ENCODE measurements around the gene FRMD6.

The FRMD6 gene

GRCh38 chr14:51774209-51774608 is 122.5 kb downstream of the FRMD6 start:
- FAIRE-seq (no peak), DNase-seq (ENCODE audit: low spot score) (no peak)

GRCh38 chr14:51776102-51776894 is 124.6 kb downstream of the FRMD6 start:
- FAIRE-seq (no peak), DNase-seq (ENCODE audit: low spot score) (peak; percentile 22)

GRCh38 chr14:51780006-51780692 is 128.4 kb downstream of the FRMD6 start:
- FAIRE-seq (no peak), DNase-seq (ENCODE audit: low spot score) (peak; percentile 18)

Data from RCC 7860 (cell line).